Duodenal mucosa (tissue), 2 donors: ENCODE measurements around the gene OXER1.

Experiments
- H3K27ac ChIP-seq: one replicate; pipeline ENCODE4 v1.7.0; 2013; ENCODE audit warnings: low read depth, low read length
- H3K27me3 ChIP-seq, 2 donors: one replicate each; pipeline ENCODE4 v1.7.0; 2013; ENCODE audit warnings: low read length in 2 of 2, control low read depth in 1 of 2; ENCODE audit not compliant: insufficient read depth in 2 of 2, control insufficient read depth in 1 of 2
- H3K36me3 ChIP-seq, 2 donors: one replicate each; pipeline ENCODE4 v1.7.0; 2013; ENCODE audit warnings: low read length in 2 of 2, control low read depth in 1 of 2; ENCODE audit not compliant: insufficient read depth in 2 of 2, control insufficient read depth in 1 of 2
- H3K4me1 ChIP-seq, 2 donors: one replicate each; pipeline ENCODE4 v1.7.0; 2013; ENCODE audit warnings: low read length in 2 of 2, control low read depth in 1 of 2; ENCODE audit not compliant: insufficient read depth in 2 of 2, control insufficient read depth in 1 of 2
- H3K4me3 ChIP-seq, 2 donors: one replicate each; pipeline ENCODE4 v1.7.0; 2013; ENCODE audit warnings: low read length in 2 of 2, low read depth in 1 of 2
- H3K9ac ChIP-seq, 2 donors: one replicate each; pipeline ENCODE4 v1.7.0; 2013; ENCODE audit warnings: low read length in 2 of 2, low read depth in 1 of 2
- H3K9me3 ChIP-seq, 2 donors: one replicate each; pipeline ENCODE4 v1.7.0; 2013; ENCODE audit warnings: low read length in 2 of 2, control low read depth in 1 of 2; ENCODE audit not compliant: control insufficient read depth in 1 of 2

OXER1 gene

DNA sequence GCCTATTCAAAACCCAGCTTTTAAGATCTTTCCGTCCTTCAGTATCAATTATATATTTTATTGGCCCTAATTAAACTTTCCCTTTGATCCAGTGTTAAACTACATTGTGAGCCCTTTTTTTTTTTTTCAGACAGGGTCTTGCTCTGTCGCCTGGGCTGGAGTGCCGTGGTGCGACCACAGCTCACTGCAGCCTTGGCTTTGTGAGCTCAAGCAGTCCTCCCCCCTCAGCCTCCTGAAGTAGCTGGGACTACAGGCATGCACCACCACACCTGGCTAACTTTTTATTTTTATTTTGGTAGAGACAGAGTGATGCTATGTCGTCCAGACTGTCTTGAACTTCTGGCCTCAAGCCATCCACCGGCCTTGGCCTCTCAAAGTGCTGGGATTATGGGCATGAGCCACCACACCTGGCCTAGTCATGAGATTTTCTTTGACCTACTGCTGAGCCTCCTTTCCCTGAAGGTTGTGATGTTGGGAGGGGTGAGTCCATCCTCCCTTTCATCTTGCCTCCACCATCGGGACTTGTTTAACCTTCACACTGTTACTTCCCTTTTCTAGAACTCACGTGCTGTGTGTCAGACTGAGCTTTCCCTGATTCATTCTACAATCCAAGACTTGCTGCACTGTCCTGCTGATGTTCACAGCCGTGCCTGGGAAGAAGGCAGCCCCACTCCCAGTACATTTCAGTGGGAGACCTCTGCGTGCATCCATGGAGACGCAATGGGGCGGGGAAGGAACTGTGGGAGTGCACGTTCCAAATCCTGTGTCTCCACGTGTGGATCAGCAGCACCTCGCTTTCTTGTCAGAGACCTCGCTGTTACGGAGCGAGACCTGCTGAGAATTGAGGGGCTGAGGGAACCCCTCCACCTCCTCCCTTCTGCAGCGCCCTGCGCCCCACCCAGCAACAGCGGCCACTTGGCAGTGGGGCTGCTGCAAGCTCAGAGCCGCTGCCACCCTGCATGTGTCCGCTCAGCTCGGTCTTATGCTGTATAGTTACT lies 10.8 kb downstream of the OXER1 start:
- no peak overlapping the region for H3K9ac ChIP-seq
- H3K27me3 ChIP-seq: no peaks in the 10 kb centered on the region
- no peaks in the 10 kb centered on the region for H3K9me3 ChIP-seq
- H3K4me3 ChIP-seq: no peak overlapping the region
- peaks cover 0 to 2% of the 10 kb centered on the region in 2 donors for H3K36me3 ChIP-seq
- H3K27ac ChIP-seq: no peak overlapping the region
- H3K4me1 ChIP-seq: peaks cover 6 to 18% of the 10 kb centered on the region in 2 donors

DNA sequence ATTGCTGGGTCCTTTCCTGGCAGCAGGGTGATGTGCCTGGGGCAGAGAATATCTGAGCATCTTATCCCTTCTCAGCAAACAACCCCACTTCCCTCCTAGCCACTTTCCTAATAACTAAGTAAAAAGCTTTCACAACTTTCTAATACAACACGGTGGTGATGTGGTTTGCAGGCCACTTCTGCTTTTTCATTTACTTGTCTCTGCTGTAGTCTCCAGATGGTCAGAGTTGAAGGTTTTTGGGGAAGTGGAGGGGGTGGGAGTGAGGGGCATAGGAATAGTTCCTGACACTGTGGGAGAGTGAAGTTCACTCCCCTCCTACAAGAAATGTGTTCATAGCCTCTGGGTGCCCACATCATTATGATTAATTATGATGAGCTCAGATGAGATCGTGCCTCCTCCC lies 11.6 kb downstream of the OXER1 start:
- H3K4me1 ChIP-seq: peaks cover 6 to 18% of the 10 kb centered on the region in 2 donors
- no peak overlapping the region for H3K9ac ChIP-seq
- peaks cover 0 to 2% of the 10 kb centered on the region in 2 donors for H3K36me3 ChIP-seq
- H3K27me3 ChIP-seq: no peaks in the 10 kb centered on the region
- no peaks in the 10 kb centered on the region for H3K9me3 ChIP-seq
- H3K27ac ChIP-seq: no peak overlapping the region
- H3K4me3 ChIP-seq: no peak overlapping the region

DNA sequence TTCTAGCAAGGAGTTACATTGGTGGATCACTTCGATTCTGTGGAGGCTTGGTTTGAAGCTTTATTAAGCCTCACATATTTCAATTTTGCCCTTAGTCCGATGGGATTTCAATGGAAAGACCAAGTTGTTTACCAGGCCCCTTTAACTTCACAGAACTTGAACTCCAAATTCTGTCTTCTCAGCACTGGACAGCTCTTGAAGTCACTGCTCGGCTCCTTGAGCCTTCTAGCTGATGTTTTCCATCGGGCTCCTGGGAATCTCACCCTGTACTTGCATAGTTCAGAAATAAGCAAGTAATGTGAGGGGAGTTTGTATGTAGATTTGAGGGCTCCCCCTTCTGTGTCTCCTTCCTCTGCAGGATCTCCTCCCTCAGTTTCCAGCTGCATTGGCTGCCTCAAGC lies 15.1 kb downstream of the OXER1 start:
- Histone ChIP-seq H3K27me3 (no peaks in the 10 kb centered on the region), H3K27ac (no peak overlapping the region), H3K9ac (no peak overlapping the region), H3K4me3 (no peak overlapping the region), H3K9me3 (no peaks in the 10 kb centered on the region), H3K4me1 (peaks cover 6 to 15% of the 10 kb centered on the region in 2 donors), H3K36me3 (peaks cover 0 to 2% of the 10 kb centered on the region in 2 donors)

DNA sequence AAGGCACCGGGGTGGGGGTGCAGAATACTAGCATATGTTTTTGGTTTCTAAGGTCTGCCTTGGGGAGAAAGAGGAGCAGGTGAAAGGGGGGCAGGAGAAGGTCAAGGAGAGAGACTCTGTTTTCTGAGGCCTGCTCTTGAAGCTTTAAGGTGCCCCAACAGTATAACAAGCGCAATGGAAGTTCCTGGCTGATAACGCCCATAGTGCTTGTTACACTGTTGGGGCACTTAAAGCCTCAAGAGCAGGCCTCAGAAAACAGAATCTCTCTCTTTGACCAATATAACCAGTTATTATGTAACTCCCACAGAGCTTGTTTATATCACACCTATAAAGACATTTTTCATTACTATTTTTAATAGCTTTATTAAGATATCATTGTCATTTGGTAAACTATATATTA lies 16.5 kb downstream of the OXER1 start:
- Histone ChIP-seq H3K9me3 (no peaks in the 10 kb centered on the region), H3K27ac (no peak overlapping the region), H3K9ac (no peak overlapping the region), H3K4me1 (peaks cover 4 to 5% of the 10 kb centered on the region in 2 donors), H3K27me3 (no peaks in the 10 kb centered on the region), H3K36me3 (no peaks in the 10 kb centered on the region), H3K4me3 (no peak overlapping the region)

DNA sequence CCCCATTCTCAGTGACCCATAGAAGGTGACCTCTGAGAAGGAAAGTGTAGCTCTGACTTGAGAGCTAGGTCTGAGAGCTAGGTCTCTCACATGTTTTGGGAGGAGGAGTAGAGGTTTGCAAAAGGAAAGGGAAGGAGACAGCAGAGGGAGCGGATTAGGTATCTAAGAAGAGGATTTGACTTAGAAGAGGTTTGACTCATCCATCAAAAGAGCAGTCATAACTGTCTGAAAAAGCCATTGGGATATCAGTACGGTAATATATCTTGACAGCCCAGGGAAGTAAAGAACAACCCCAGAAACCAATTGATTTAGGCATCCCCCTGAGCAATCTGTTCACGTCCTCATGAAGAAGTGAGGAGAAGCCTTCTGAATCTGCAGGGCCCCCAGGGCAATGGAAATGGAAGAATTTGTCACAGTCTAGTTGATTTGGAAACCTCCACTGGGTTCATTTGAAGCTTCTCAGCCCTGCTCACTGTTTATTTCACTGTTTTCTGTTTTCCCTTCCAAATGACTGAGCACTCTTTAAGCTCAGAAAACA lies 19.3 kb downstream of the OXER1 start:
- no peak overlapping the region for H3K9ac ChIP-seq
- H3K9me3 ChIP-seq: no peaks in the 10 kb centered on the region
- H3K4me3 ChIP-seq: no peak overlapping the region
- H3K27me3 ChIP-seq: no peaks in the 10 kb centered on the region
- H3K4me1 ChIP-seq: peaks cover 0 to 5% of the 10 kb centered on the region in 2 donors
- no peak overlapping the region for H3K27ac ChIP-seq
- H3K36me3 ChIP-seq: no peaks in the 10 kb centered on the region

DNA sequence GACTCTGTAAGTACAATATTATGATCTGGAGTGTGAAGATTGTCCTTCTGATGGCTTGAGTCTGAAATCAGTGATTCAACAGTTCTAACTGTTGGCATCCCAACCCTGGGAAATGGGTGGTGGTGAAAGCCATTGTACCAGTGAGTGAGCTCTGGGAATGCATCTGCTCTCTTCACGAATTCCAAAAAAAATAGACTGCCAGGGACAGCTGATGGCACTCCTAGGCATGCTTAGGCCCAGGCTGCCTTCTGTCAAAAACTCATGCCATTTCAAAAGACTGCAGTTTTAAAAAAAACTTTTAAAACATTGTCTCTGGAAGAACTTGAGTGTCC lies 20.3 kb downstream of the OXER1 start:
- H3K4me1 ChIP-seq: peaks cover 0 to 5% of the 10 kb centered on the region in 2 donors
- H3K9me3 ChIP-seq: no peaks in the 10 kb centered on the region
- H3K9ac ChIP-seq: no peak overlapping the region
- H3K27me3 ChIP-seq: no peaks in the 10 kb centered on the region
- no peak overlapping the region for H3K27ac ChIP-seq
- H3K36me3 ChIP-seq: no peaks in the 10 kb centered on the region
- no peak overlapping the region for H3K4me3 ChIP-seq

DNA sequence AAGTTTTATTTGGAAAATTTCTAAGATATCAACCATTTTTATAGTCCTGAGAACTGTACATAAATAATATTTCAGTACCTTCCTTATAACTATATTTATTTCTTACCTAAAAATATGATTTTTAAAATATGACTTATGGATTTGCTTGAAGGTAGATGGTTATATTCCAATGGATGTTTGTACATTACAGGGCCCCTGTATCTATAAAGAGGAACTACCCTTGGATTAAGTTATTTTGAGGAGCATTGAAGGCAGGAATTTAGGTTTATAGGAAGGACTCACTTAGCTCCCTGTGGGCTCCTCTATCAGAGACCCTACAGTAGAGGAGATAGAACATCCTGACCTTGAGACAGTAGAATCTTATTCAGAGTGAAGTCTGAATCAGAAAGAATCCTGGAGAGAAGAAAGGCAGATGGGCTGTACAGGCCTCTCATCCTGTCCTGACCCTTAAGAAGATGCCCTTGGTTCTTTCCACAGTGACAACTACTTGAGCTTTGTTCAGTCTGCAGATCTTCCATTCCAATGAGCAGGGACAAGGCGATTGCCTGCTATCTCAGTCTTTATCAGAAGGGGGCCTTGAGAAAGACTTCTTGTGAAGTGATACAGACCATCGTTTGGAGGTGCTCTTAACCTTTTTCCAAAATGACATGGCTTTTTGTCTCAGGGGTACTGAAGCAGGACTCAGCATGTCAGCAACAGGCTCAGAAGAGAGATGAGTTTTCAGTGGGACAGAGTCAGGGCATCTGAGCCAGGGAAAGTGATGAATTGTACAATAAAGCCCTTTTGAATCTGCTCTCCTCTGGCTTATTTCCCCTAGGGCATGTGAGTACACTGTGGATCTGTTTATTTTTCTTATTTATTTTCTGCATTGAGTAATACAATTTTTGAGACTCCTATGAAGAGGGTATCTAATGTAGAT lies 20.9 kb downstream of the OXER1 start:
- Histone ChIP-seq H3K27me3 (no peaks in the 10 kb centered on the region), H3K9me3 (no peaks in the 10 kb centered on the region), H3K36me3 (peaks cover 0 to 2% of the 10 kb centered on the region in 2 donors), H3K4me3 (no peak overlapping the region), H3K9ac (no peak overlapping the region), H3K4me1 (peaks cover 0 to 5% of the 10 kb centered on the region in 2 donors), H3K27ac (no peak overlapping the region)

DNA sequence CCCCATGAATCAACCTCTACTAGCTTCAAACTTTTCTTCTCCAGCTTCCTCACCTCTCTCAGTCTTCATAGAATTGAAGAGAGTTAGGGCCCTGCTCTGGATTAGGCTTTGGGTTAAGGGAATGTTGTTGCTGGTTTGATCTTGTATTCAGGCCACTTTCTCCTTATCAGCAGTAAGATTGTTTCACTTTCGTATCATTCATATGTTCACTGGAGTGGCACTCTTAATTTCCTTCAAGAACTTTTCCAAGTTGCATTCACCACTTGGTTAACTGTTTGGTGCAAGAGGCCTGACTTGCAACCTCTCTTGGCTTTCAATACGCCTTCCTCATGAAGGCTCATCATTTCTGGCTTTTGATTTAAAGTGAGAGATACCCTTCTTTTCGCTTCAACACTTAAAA lies 22.8 kb downstream of the OXER1 start:
- peaks cover 0 to 5% of the 10 kb centered on the region in 2 donors for H3K4me1 ChIP-seq
- peaks cover 4 to 12% of the 10 kb centered on the region in 2 donors for H3K36me3 ChIP-seq
- H3K27ac ChIP-seq: no peak overlapping the region

DNA sequence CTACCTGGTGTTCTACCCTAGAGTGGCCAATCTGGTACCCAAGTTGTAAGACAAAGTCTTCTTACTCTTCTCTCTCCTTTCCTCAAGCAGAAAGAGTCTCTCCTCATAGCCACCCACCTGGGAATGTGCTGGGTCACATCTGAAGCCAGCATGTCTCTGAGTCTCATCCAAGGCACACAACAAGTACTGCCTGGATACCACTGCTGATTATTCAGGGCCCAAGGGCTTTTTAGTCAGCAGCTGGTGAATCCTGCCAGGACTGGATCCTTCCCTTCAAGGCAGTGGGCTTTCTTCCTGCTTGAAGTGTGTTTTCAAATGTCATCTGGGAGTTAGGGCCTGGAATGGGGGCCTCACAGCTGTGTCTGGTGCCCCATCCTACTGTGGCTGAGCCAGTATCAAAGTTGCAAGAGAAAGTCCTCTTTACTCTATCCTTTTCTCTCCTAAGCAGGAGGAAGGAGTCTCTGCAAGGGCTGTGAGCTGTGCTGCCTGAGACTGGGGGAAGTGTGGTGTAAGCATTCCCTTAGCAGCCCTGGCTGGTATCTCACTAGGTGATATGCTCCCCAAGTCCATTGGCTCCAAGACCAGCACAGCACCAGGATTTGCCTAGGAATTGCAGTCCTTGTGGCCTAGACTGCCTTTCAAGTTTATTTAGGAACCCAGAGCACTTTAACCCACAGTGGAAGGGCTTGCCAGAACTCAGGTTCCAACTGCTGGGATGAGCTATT lies 27.2 kb downstream of the OXER1 start:
- H3K27me3 ChIP-seq: no peaks in the 10 kb centered on the region
- peaks cover 0 to 5% of the 10 kb centered on the region in 2 donors for H3K4me1 ChIP-seq
- peaks cover 4 to 12% of the 10 kb centered on the region in 2 donors for H3K36me3 ChIP-seq
- H3K4me3 ChIP-seq: no peak overlapping the region
- H3K9me3 ChIP-seq: peaks cover 7 to 11% of the 10 kb centered on the region in 2 donors
- H3K9ac ChIP-seq: no peak overlapping the region
- H3K27ac ChIP-seq: no peak overlapping the region

More for the DNA sequence above, 22.8 kb downstream of the OXER1 start:
- no peak overlapping the region for H3K9ac ChIP-seq
- H3K4me3 ChIP-seq: no peak overlapping the region
- no peaks in the 10 kb centered on the region for H3K27me3 ChIP-seq
- H3K9me3 ChIP-seq: no peaks in the 10 kb centered on the region
